SU-DHL-6 (cell line): ENCODE data around the gene WWOX.

Experiments used
- H2AFZ ChIP-seq: fragments of 200-600 bp; sonication (generic); 2 replicates; pipeline ENCODE4 v1.6.1; 2014; ENCODE audit warnings: low read depth, mild to moderate bottlenecking, moderate library complexity, mixed read lengths, antibody characterized with exemption, low read length; ENCODE audit not compliant: severe bottlenecking
- H3F3A ChIP-seq: fragments of 200-600 bp; shearing (Covaris generic); 2 replicates; pipeline ENCODE4 v1.6.0; 2016; ENCODE audit warnings: antibody characterized with exemption, mild to moderate bottlenecking; ENCODE audit not compliant: insufficient read depth
- H3K27ac ChIP-seq: fragments of 200-600 bp; sonication (generic); 2 replicates; pipeline ENCODE4 v1.5.1; 2016; ENCODE audit warnings: low read depth, mild to moderate bottlenecking, low read length, moderate library complexity, mixed read lengths
- H3K27me3 ChIP-seq: fragments of 200-600 bp; sonication (generic), shearing (Covaris generic); 2 replicates; pipeline ENCODE4 v1.6.0; 2014; ENCODE audit warnings: mild to moderate bottlenecking, low read length
- H3K36me3 ChIP-seq: fragments of 200-600 bp; sonication (generic); 2 replicates; pipeline ENCODE4 v1.6.1; 2014; ENCODE audit warnings: mild to moderate bottlenecking, low read length, mixed read lengths
- H3K4me2 ChIP-seq: fragments of 300-600, 200-600 bp; shearing (Covaris generic), sonication (generic); 2 replicates; pipeline ENCODE4 v1.6.0; 2014; ENCODE audit warnings: low read length, low read depth, mild to moderate bottlenecking; ENCODE audit not compliant: poor library complexity, severe bottlenecking
- H3K4me3 ChIP-seq: fragments of 200-600 bp; sonication (generic); 2 replicates; pipeline ENCODE4 v1.5.1; 2014; ENCODE audit warnings: antibody characterized with exemption, low read length, mild to moderate bottlenecking, mixed read lengths; ENCODE audit not compliant: insufficient read depth, poor library complexity, severe bottlenecking
- H3K79me2 ChIP-seq: fragments of 200-600 bp; sonication (generic); 2 replicates; pipeline ENCODE4 v1.6.1; 2014; ENCODE audit warnings: mild to moderate bottlenecking, low read length, moderate library complexity; ENCODE audit not compliant: insufficient read depth
- H3K9ac ChIP-seq: fragments of 200-600 bp; sonication (generic); 2 replicates; pipeline ENCODE4 v1.7.0; 2014; ENCODE audit warnings: mild to moderate bottlenecking, low read length
- H3K9me2 ChIP-seq: fragments of 200-600 bp; sonication (generic); replicated peaks from 2 replicates; pipeline ENCODE4 v1.6.1; 2014; ENCODE audit warnings: low read length; ENCODE audit not compliant: insufficient read depth
- H3K9me3 ChIP-seq: fragments of 200-600 bp; sonication (generic); 2 replicates; pipeline ENCODE4 v1.6.1; 2014; ENCODE audit warnings: low read length, mixed read lengths; ENCODE audit not compliant: insufficient read depth
- H4K20me1 ChIP-seq: fragments of 200-600 bp; sonication (generic); 2 replicates; pipeline ENCODE4 v1.6.1; 2014; ENCODE audit warnings: low read depth, mild to moderate bottlenecking, antibody characterized with exemption, low read length, moderate library complexity, mixed read lengths
- CTCF ChIP-seq: fragments of 200-600 bp; sonication (generic); IDR thresholded peaks from one replicate; pipeline ENCODE4 v1.5.1; 2017; ENCODE audit warnings: antibody characterized with exemption, mild to moderate bottlenecking, low read length, moderate library complexity; ENCODE audit not compliant: insufficient read depth, poor library complexity, severe bottlenecking
- EZH2phosphoT487 ChIP-seq: fragments of 200-600 bp; sonication (generic), shearing (Covaris generic); conservative IDR thresholded peaks from 2 replicates; pipeline ENCODE4 v1.6.1; 2018; ENCODE audit warnings: mild to moderate bottlenecking, antibody characterized with exemption, low read length, moderate library complexity, mixed read lengths

Gene WWOX

GRCh38 chr16:78571434-78571833 lies 472.0 kb downstream of the WWOX start:
- H3K79me2 ChIP-seq = no peaks in the 10 kb centered on the region
- H3K4me3 ChIP-seq = no peak overlapping the region
- no peak overlapping the region for H3K27ac ChIP-seq
- no peaks in the 10 kb centered on the region for H3K27me3 ChIP-seq
- H3K9ac ChIP-seq = no peak overlapping the region
- no peaks in the 10 kb centered on the region for H3K9me2 ChIP-seq
- no peaks in the 10 kb centered on the region for H3K36me3 ChIP-seq
- H3K9me3 ChIP-seq = no peaks in the 10 kb centered on the region
- no peaks in the 10 kb centered on the region for H4K20me1 ChIP-seq
- no peak overlapping the region for H2AFZ ChIP-seq
- TF ChIP-seq EZH2phosphoT487 = no peak
- no peak for TF ChIP-seq CTCF
- no peak overlapping the region for H3K4me2 ChIP-seq
- no peaks in the 10 kb centered on the region for H3F3A ChIP-seq

GRCh38 chr16:78571898-78572358 lies 472.5 kb downstream of the WWOX start:
- H3K9me2 ChIP-seq = no peaks in the 10 kb centered on the region
- H3K4me2 ChIP-seq = no peak overlapping the region
- no peak overlapping the region for H2AFZ ChIP-seq
- H3K4me3 ChIP-seq = no peak overlapping the region
- H4K20me1 ChIP-seq = no peaks in the 10 kb centered on the region
- H3K36me3 ChIP-seq = no peaks in the 10 kb centered on the region
- H3F3A ChIP-seq = no peaks in the 10 kb centered on the region
- no peaks in the 10 kb centered on the region for H3K27me3 ChIP-seq
- no peak overlapping the region for H3K27ac ChIP-seq
- no peak overlapping the region for H3K9ac ChIP-seq
- no peaks in the 10 kb centered on the region for H3K9me3 ChIP-seq
- TF ChIP-seq EZH2phosphoT487 = no peak
- no peak for TF ChIP-seq CTCF
- no peaks in the 10 kb centered on the region for H3K79me2 ChIP-seq

GRCh38 chr16:78574571-78574970 lies 475.1 kb downstream of the WWOX start:
- TF ChIP-seq EZH2phosphoT487 = no peak
- TF ChIP-seq CTCF = no peak
- H3K9ac ChIP-seq = no peak overlapping the region

More at GRCh38 chr16:78574571-78574970, 475.1 kb downstream of the WWOX start:
- H4K20me1 ChIP-seq = no peaks in the 10 kb centered on the region; the same call in 1 of the 2 replicates
- no peak overlapping the region for H2AFZ ChIP-seq
- H3K4me2 ChIP-seq = no peak overlapping the region
- H3K9me2 ChIP-seq = no peaks in the 10 kb centered on the region
- no peaks in the 10 kb centered on the region for H3F3A ChIP-seq
- H3K4me3 ChIP-seq = no peak overlapping the region
- H3K27me3 ChIP-seq = no peaks in the 10 kb centered on the region
- H3K9me3 ChIP-seq = no peaks in the 10 kb centered on the region
- no peaks in the 10 kb centered on the region for H3K36me3 ChIP-seq
- no peak overlapping the region for H3K27ac ChIP-seq
- H3K79me2 ChIP-seq = no peaks in the 10 kb centered on the region
